K562 (cell line): ENCODE measurements around the gene PDE4D. TPM values are rescaled to one million over a fixed set of nuclear protein-coding genes. Genes with fewer than 3 reads are reported as not detected.

Source experiments
- HSF4 ChIP-seq: fragments of 250-450 bp; sonication (Bioruptor Pico); IDR thresholded peaks from 2 replicates; pipeline ENCODE4 v2.1.2; 2022; ENCODE audit warnings: mild to moderate bottlenecking, moderate library complexity, borderline replicate concordance
- ILK ChIP-seq: fragments of 450-650 bp; IDR thresholded peaks from 2 replicates; pipeline ENCODE4 v1.6.1; 2016; ENCODE audit warnings: missing genetic modification characterization, low read depth, mild to moderate bottlenecking, missing compliant biosample characterization, moderate library complexity, borderline replicate concordance
- PHTF2 ChIP-seq: fragments of 250-450 bp; sonication (Bioruptor Pico); IDR thresholded peaks from 2 replicates; pipeline ENCODE4 v1.5.0; 2021; ENCODE audit warnings: mild to moderate bottlenecking
- RBM22 ChIP-seq: fragments of 200-400 bp; formaldehyde crosslinking; IDR thresholded peaks from 2 replicates; pipeline ENCODE4 v1.6.1; 2018; ENCODE audit warnings: low read length, low read depth; ENCODE audit not compliant: poor library complexity, severe bottlenecking
- RFX5 ChIP-seq: IDR thresholded peaks from 2 replicates; pipeline ENCODE4 v1.6.1; 2011; ENCODE audit warnings: low read depth, mild to moderate bottlenecking, improper control_type of control experiment, low read length
- SIN3A ChIP-seq, 2 experiments: fragments of 150-350 bp in 1 of 2; IDR thresholded peaks; 2 replicates each; pipeline ENCODE4 v1.6.1; 2011 to 2016; ENCODE audit warnings: borderline replicate concordance in 2 of 2, low read depth in 2 of 2, low read length in 2 of 2, mild to moderate bottlenecking in 2 of 2, moderate library complexity in 2 of 2; ENCODE audit not compliant: control insufficient read depth in 1 of 2
- polyA plus RNA-seq, 8 experiments: library from polyadenylated mRNA; depleted of rRNA in 4 of 8; stranded (reverse) in 5 of 8; unstranded in 3 of 8; fragments of >200 nt; fragmentation: Nextera tagmentation in 2 of 8; fragmentation: Illumina TruSeq in 1 of 8; extraction: Ambion mirVana in 2 of 8; extraction: Trizol in 1 of 8; gene quantifications; 2 replicates each; pipeline versions ENCODE4 v1.2.1 to v1.2.3, GENCODE V29; 2011 to 2014; ENCODE audit warnings: inconsistent platforms in 1 of 8, missing spikeins in 1 of 8
- total RNA-seq, 7 experiments: library from RNA; depleted of rRNA in 6 of 7; stranded (reverse); fragments of >200 nt in 6 of 7; fragmentation: Illumina TruSeq in 2 of 7; extraction: Trizol in 2 of 7; gene quantifications; 2 replicates each; pipeline versions ENCODE4 v1.2.1 to v1.2.3, GENCODE V29; 2011 to 2021; ENCODE audit warnings: low replicate concordance in 1 of 7
- TF ChIP-seq, protein P1 (sequence below): sonication (generic); formaldehyde crosslinking; IDR thresholded peaks from 2 replicates; pipeline ENCODE4 v1.8.1; 2023; ENCODE audit warnings: mild to moderate bottlenecking, missing genetic modification reagents
- TF ChIP-seq, protein P2 (sequence below), 2 experiments: fragments of 250-450 bp in 1 of 2; fragments of 450-650 bp in 1 of 2; sonication (Bioruptor Pico) in 1 of 2; IDR thresholded peaks; 2 replicates each; pipeline versions ENCODE4 v1.6.1 to v1.8.0; 2016 to 2021; ENCODE audit warnings: mild to moderate bottlenecking in 2 of 2, moderate library complexity in 2 of 2, missing compliant biosample characterization in 1 of 2, missing genetic modification characterization in 1 of 2

Gene PDE4D
- total and polyA plus RNA-seq, 9 of the 15 experiments (the other 6 are each of a cell fraction or from before 2014, with no cell fraction given), result 0.04 to 0.46 (median 0.13) TPM

DNA sequence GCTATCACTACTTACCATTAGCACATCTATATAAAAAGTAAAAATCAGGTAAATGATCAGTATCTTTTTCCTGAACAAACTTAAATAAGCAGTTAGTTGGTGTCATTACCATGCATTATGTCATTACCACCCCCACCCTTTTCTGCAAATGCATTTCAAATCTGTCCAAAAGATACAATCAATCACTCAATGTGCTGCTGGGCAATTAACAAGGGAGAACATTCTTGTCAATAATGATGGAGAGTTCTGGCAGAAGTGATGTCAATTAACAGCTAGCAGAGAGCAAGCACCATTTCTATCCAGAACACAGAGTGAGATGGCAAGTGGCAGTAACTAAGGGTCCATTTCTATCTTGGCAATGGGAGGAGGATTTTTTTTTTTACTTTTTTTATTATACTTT is 3.5 kb upstream of the PDE4D start (continued):
- TF ChIP-seq, protein P1, sequence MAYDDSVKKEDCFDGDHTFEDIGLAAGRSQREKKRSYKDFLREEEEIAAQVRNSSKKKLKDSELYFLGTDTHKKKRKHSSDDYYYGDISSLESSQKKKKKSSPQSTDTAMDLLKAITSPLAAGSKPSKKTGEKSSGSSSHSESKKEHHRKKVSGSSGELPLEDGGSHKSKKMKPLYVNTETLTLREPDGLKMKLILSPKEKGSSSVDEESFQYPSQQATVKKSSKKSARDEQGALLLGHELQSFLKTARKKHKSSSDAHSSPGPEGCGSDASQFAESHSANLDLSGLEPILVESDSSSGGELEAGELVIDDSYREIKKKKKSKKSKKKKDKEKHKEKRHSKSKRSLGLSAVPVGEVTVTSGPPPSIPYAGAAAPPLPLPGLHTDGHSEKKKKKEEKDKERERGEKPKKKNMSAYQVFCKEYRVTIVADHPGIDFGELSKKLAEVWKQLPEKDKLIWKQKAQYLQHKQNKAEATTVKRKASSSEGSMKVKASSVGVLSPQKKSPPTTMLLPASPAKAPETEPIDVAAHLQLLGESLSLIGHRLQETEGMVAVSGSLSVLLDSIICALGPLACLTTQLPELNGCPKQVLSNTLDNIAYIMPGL (CRISPR knock-in tag), result no peak
- no peak for TF ChIP-seq HSF4 (CRISPR knock-in tag)
- no peak for TF ChIP-seq RFX5
- no peak for TF ChIP-seq ILK (tag)
- no peak for TF ChIP-seq PHTF2
- TF ChIP-seq SIN3A (IDR thresholded peaks at IDR 0.05; ENCODE audit: borderline replicate concordance in 2 of 2, control insufficient read depth in 1 of 2, low read depth in 2 of 2, low read length in 2 of 2), result no peak
- TF ChIP-seq, protein P2, sequence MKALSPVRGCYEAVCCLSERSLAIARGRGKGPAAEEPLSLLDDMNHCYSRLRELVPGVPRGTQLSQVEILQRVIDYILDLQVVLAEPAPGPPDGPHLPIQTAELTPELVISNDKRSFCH (CRISPR knock-in tag; IDR thresholded peaks at IDR 0.05), result no peak
- TF ChIP-seq, protein P2 (tag; IDR thresholded peaks at IDR 0.05), result no peak
- TF ChIP-seq RBM22, result no peak
